GM19043 (cell line): Measurements from ENCODE around the gene SNCAIP.

Experiments used
- ATAC-seq: cut with Tn5 transposase; IDR thresholded peaks from one replicate; pipeline ENCODE4 v1.9.1; 2021; ENCODE audit warnings: low read depth; ENCODE audit not compliant: unreplicated experiment

SNCAIP gene

GRCh38 chr5:122391621-122392020, 79.6 kb downstream of the SNCAIP start:
- no peak for ATAC-seq

DNA sequence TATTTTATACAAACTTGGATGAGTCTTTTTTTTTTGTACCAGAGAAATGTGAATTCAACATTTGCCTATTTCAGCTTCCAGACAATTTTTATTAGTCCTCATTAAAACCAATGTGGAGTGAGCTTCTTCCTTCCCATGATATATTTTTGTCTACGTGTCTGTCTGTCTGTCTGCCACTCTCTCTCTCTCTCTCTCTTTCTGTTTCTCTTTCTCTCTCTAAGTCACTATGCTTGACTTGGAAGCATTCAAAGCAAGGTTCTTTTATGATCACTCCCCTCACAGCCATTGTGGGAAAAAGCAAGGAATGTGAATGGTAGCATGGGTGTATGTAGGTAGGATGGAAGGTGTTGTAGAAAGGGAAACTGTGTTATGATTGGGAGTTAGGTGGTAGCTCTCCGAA, 80.2 kb downstream of the SNCAIP start:
- no peak for ATAC-seq

DNA sequence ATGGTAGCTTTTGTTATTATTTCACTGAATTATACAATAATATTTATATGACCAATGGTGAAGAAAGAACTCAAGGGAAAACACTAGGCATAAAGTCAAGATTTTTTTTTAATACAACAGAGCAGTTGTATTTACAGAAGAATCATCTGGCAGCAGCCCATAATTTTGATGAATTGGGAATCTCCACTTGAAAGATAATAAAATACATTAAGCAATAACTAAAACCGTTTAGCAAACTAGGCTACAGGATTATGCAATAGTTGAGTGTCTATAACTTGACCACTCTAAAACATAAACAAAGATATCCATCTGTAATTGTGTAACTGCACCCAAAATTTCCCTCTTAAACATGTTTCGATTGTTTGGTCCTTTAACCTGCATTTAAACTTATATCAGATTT, 80.8 kb downstream of the SNCAIP start:
- no peak for ATAC-seq

GRCh38 chr5:122394284-122394930, 82.4 kb downstream of the SNCAIP start:
- ATAC-seq = no peak

DNA sequence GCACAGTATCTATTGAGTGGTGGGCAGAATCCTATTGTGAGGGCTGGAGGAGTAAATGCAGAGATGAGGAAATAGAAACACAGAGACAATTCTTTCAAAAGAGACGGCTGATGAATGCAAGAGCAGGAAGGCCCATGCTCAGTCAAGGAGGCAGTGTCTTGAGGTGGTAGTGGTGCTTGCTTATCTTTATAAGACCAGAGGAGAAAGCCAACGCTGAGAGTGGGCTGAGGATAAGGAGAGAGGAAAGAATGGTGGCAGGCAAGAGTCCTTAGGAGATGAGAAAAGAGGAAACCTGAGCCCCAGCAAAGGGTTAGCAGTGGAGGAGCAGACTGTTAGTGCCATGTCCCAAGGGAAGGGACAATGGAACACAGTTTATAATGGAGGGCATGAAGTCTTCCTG, 86.0 kb downstream of the SNCAIP start:
- ATAC-seq = no peak

GRCh38 chr5:122400341-122400740, 88.3 kb downstream of the SNCAIP start:
- ATAC-seq = no peak

GRCh38 chr5:122400938-122401337, 88.9 kb downstream of the SNCAIP start:
- no peak for ATAC-seq

- ATAC-seq = no peak
Measured at GRCh38 chr5:122401976-122402725, 90.1 kb downstream of the SNCAIP start.

DNA sequence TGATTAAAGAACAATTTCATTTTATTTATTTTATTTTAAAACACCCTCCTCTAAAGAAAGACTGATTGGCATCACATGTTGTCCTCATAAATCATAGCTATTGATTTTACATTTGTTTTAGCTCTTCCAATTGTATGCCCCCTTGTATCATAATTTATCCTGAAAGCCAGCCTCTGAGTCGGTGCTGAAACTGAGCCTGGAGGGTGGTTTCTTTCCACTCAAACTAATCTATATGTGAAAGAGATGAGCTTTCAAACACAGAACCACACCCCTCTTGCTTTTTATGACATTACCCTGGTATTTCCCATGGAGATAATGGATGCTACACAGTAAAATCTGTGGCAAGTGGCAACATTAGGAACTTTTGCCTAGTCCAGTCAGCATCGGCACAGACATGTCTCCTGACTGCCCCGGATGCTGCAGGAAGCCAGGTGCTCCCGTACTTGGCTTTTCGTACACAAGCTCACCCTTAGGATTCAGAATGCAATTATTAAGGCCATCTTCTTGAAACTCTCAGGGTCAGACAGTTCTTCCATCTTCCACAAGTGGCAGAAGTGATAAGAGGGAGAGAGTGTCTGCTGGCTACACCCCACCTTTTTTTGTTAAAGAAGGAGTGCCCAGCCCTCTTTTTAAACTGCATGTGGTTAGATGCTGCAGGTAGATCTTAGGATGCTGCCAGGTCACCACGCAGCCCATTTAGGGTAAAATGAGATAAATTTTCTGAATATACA, 91.1 kb downstream of the SNCAIP start:
- no peak for ATAC-seq

DNA sequence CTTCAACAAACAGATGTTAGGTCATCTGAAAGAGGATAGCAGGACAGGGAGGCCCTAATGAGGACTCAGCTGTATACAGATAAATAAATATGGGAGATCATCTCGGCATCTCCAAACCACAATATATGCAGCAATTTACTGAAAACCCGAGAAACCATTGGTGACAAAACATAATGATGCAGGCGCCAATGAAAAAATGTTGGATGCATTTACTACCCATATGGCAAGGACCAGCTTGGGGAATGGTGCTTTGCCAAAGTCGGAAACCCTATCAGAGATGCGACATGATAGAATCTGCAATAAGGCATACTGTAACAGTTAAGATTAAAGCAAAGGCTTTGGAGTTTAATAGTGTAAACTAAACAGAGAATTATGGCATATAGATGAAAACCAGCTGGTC, 92.0 kb downstream of the SNCAIP start:
- ATAC-seq = no peak

- no peak for ATAC-seq
Measured at GRCh38 chr5:122404653-122405362, 92.8 kb downstream of the SNCAIP start.

GRCh38 chr5:122405751-122406150, 93.7 kb downstream of the SNCAIP start:
- ATAC-seq = no peak

DNA sequence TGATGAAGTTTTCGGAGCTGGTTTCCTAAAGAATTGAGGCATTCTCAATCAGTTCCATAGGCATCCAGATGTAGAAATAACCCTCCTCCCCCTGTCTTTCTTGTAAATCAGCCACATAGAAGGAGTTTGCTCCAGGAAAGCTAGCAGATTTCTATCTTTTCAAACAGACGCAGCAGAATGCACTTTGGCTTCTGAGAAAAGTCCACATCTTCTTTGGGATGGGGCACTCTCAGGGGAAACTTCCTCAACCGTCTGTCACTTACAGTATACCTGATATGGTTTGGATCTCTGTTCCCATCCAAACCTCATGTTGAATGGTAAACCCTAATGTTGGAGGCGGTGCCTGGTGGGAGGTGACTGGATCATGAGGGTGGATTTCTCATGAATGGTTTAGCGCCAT, 94.1 kb downstream of the SNCAIP start:
- ATAC-seq = no peak

- no peak for ATAC-seq
Measured at GRCh38 chr5:122408592-122409224, 96.7 kb downstream of the SNCAIP start.

GRCh38 chr5:122412966-122413365, 100.9 kb downstream of the SNCAIP start:
- ATAC-seq = no peak

- ATAC-seq = no peak
Measured at GRCh38 chr5:122413722-122414121, 101.7 kb downstream of the SNCAIP start.

GRCh38 chr5:122415030-122415800, 103.2 kb downstream of the SNCAIP start:
- ATAC-seq = peak; percentile 84

DNA sequence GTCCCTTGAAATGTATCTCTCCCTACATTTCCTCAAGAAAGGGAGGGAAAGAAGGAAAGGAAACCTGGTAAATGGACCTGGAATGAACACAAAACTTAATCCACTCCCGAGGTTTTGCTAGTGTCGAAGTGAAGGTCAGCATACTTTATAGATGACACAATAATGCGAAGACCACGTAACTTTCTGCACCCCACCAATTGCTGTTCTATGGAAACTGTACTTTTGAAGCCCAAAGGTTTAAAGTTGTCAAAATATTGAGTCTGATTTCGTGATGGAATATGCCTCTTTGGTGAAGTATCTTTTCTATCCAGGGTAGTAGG, 103.7 kb downstream of the SNCAIP start:
- no peak for ATAC-seq

DNA sequence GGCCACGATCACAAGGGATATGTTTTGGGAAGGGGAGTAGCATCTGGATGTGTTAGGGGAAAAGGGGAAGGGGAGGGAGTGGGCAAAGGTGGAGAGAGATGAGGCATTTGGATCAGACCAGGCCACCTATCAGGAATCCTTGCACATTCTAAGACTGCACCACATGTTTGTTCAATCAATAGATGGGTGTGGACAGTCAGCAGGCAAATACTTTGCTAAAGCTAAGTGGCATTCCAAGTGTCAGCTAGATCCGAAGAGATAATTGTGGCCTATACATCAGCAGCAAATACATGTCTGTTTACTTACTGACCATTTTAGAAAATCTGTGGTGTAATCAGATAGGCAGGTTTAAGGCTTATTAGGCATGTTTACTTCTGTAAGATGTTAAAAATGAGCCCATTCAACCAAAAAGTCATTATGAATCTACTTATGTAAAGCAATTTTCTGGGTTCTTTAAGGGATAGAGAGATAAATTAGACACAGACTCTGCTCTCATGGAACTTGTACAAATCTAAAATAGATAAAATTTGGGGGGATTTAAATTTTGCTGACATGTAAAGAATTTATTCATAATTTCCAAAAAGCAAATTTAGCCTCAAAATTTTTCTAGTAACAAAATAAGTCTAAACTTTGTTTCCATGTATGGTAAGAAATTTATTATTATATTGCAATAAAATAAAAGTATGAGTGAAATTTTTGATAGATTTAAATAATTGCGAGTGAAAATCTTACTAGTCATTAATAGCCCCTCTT, 107.3 kb downstream of the SNCAIP start:
- ATAC-seq = no peak
